Fibroblast of skin of left quadriceps (primary cell): ENCODE results near the gene ALKBH2.

Source experiments
- DNase-seq, 2 experiments: peaks; one replicate each; pipeline ENCODE4 v3.0.0-alpha.2; 2013; ENCODE audit warnings: low read depth in 2 of 2

Gene ALKBH2

GRCh38 chr12:109093022-109093918 is at the start of gene ALKBH2:
ALKBH2 (minus strand) TSS chr12:109093472; CDS start chr12:109092786, 686 bp downstream.
- peak; percentile 72 to 74 for DNase-seq

- no peak for DNase-seq
Measured at GRCh38 chr12:109140560-109140959, 47.3 kb upstream of the ALKBH2 start.

GRCh38 chr12:109139791-109140190 is 46.5 kb upstream of the ALKBH2 start:
- no peak for DNase-seq

DNA sequence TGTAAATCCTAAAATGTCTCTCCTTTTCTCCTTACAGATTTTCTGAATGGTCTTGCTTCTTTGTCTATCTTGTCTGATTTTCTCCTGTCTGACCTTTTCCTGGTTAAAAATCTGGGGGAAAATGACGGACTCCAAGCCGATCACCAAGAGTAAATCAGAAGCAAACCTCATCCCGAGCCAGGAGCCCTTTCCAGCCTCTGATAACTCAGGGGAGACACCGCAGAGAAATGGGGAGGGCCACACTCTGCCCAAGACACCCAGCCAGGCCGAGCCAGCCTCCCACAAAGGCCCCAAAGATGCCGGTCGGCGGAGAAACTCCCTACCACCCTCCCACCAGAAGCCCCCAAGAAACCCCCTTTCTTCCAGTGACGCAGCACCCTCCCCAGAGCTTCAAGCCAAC is 46.1 kb upstream of the ALKBH2 start:
- no peak for DNase-seq

GRCh38 chr12:109137055-109137454 is 43.8 kb upstream of the ALKBH2 start:
- no peak for DNase-seq

DNA sequence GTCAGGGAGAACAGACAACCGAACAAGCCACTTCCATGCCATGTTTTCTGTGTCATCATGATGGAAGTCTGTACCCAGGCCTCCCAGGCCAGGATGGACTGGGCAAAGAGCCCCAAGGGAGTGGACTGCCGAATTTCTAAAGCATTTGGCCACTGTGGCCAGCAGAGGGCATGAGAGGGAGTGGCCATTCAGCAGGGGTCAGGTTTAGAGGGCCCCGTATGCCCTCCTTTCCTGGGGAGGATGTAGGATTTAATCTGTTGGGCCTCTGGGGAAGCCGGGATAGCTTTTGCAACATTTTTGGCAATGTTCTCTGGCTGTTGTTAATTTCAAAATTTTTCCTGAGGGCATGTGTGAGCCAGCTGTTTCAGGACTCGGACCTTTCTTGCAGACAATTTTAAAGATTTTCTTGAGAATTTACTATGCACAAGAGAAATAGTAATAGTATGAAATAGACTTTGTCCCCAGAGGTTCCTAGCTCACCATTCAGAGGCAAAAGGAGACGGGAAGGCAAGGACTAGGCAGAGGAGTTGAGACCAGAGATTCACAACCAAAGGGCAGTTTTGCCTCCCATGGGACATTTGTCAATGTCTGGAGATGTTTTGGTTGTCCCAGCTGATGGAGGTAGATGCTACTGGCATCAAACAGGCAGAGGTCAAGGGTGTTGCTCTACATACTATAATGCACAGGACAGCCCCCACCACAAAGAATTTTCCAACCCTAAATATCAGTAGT is 41.1 kb upstream of the ALKBH2 start:
- no peak for DNase-seq

- no peak for DNase-seq
Measured at GRCh38 chr12:109131154-109132050, 38.1 kb upstream of the ALKBH2 start.

DNA sequence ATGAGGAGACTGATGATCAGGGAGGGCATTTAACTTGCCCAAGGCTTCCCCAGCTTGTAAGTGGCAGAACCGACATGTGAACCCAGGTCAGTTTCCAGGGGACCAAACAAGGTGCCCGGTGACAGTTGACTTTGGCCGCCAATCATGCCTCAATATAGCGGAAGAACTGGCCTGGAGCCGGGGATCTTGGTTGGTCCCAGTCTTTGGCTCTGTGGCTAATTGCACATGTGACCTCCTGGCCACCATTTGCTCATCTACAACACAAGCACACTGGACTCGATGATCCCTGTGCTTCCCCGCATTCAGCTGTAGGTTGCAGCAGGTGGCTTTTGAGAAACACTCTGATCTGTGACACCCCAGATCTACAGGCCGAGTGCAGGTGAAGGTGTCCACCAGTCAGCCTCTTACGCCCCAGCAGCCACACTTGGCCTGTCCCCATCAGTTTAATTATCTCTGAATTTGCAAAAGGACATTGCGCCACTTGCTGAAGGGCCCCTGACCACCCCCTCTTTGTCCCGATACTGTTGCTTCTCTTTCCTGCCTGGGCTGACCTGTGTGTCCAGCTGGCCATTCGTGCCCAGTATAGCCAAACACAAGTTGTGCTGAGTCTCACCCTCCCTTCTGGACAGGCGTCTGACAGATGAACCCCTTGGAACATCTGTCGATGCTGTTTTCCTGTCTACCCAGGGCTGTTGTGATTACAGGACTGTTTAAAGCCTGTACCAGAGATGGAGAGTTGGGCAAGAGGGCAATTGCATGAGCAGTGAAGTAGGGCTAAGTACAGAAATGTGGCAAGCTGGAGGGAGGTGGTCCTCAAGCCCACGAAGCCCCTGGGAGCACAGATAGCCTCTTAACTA is 37.3 kb upstream of the ALKBH2 start:
- DNase-seq, result no peak

- DNase-seq, result no peak
Measured at GRCh38 chr12:109127533-109128242, 34.4 kb upstream of the ALKBH2 start.

- DNase-seq, result no peak
Measured at GRCh38 chr12:109126784-109127183, 33.5 kb upstream of the ALKBH2 start.

DNA sequence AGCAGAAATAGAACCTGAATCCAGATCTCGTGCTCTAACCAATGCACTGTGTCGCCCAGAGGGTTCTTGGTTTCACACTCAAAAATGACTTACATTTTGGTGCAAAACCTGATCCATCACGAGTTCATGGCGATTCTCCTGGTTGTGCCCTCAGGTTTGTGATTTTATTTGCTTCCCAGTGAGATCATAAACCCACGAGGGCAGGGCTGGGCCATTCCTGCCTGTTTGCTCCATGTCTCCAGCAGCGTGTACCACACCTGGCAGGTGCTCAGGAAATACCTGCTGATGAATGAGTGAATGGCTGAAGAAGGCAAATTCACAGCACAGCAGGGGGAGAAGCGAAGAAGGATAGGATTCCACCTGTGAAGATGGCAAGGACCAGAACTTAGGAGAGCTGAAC is 32.5 kb upstream of the ALKBH2 start:
- no peak for DNase-seq

DNA sequence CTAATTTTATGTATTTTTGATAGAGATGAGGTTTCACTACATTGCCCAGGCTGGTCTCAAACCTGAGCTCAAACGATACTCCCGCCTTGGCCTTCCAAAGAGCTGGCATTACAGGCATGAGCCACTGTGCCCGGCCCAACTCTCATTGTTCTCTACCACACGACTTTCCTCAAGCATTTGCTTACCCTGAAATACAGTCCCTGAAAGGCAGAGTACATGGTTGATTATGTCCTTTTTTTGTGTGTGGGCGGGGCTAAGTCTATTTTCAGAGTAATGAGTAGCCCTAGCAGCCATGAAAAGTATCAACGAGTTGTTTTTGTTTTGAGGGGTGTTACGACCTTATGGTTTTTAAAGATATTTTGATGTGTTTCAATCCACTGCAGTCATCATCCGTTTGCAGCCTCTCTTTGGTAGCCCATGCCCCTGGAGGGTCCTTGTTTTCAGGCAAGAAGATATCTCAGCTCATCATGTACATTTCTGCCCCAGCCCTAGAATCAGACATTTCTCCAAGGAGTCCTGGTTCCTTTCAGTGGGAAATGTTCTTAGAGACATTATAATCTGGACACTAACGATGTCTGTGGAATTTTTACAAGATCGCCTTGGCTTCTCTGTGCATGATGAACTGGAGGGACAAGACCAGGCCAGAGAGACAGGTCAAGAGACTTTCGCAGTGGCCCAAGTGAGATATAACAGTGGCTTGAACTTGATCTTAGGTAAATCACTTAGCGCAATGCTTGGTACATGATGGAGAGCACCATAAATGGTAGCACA is 31.8 kb upstream of the ALKBH2 start:
- DNase-seq, result no peak

- no peak for DNase-seq
Measured at GRCh38 chr12:109121346-109121880, 28.1 kb upstream of the ALKBH2 start.

DNA sequence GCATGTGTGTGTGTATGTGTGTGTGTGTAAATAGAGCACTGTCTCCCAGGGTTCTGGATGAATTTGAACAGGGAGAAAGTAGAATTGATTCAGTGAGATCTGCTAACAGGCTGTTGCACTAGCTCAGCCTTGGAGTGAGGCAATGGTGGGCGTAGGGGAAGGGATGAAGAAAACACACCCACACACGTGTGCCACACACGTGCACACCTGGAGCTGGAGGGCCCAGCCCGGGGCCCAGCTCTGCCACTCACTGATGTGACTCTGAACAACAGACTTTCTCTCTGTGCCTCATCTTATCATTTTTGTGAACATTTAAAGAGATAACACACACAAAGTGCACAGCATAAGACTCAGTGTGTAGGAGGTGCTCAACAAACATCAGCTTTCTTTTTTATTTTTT is 27.3 kb upstream of the ALKBH2 start:
- DNase-seq, result no peak

- no peak for DNase-seq
Measured at GRCh38 chr12:109120095-109120494, 26.8 kb upstream of the ALKBH2 start.

DNA sequence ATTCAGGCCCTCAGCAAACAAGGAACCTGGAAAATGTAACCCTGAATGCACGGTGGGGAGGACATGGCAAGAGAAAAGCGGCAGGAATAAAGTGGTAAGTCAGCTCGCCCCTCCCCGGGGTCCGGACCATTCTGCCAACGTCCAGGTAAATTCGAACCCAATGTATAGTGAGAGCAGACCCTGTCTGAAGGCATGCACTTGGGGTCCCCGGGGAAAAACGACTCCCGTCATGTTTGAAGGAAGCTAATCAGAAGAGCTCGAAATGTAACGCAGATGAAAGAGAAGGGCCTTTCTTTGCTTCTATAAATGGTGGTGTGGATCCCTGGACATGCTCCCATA is 23.3 kb upstream of the ALKBH2 start:
- no peak for DNase-seq

- DNase-seq, result no peak
Measured at GRCh38 chr12:109115758-109116610, 22.7 kb upstream of the ALKBH2 start, which contains the start of gene ACACB. ACACB (plus strand) TSS chr12:109116587; CDS start chr12:109139406, 22,819 bp downstream.

- DNase-seq, result no peak
Measured at GRCh38 chr12:109115404-109115757, 22.1 kb upstream of the ALKBH2 start.
